22Rv1 (cell line): ENCODE data around the gene RBM33.
"Not testable (repeated sequence)": the region's sequence is repeated elsewhere in the genome, so short reads cannot be mapped to it uniquely, and the experiment has no call there.

Source experiments
- H3K27ac ChIP-seq: fragments of 450-650 bp; 2 replicates; pipeline ENCODE4 v1.5.1; 2017
- ZFX ChIP-seq: fragments of 450-650 bp; IDR thresholded peaks from 2 replicates; pipeline ENCODE4 v1.6.1; 2017; ENCODE audit warnings: antibody characterized with exemption, borderline replicate concordance
- TF ChIP-seq, protein P1 (sequence below): fragments of 450-650 bp; IDR thresholded peaks from 2 replicates; pipeline ENCODE4 v1.5.1; 2017; ENCODE audit warnings: mild to moderate bottlenecking

Gene RBM33

DNA sequence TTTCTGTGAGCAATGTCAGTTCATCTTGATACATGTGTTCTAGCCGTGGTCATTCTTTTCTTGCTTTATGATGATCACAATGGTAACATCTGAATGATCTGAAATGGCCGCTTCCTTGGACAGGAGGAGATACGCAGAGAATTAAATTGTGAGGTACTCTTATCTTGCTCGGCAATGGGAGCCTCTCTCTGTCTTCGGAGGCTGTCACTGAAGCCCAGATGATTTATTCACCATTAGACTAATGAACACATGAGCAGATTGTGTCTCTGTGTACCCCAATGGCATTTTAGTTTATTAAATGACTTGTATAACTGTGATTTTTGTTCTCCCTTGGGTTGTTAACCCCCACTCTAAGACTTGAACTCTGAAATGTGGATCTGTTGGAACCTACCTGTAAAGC lies 38.6 kb downstream of the RBM33 start:
- TF ChIP-seq, protein P1, sequence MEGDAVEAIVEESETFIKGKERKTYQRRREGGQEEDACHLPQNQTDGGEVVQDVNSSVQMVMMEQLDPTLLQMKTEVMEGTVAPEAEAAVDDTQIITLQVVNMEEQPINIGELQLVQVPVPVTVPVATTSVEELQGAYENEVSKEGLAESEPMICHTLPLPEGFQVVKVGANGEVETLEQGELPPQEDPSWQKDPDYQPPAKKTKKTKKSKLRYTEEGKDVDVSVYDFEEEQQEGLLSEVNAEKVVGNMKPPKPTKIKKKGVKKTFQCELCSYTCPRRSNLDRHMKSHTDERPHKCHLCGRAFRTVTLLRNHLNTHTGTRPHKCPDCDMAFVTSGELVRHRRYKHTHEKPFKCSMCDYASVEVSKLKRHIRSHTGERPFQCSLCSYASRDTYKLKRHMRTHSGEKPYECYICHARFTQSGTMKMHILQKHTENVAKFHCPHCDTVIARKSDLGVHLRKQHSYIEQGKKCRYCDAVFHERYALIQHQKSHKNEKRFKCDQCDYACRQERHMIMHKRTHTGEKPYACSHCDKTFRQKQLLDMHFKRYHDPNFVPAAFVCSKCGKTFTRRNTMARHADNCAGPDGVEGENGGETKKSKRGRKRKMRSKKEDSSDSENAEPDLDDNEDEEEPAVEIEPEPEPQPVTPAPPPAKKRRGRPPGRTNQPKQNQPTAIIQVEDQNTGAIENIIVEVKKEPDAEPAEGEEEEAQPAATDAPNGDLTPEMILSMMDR = no peak
- no peak for TF ChIP-seq ZFX
- H3K27ac ChIP-seq = no peak overlapping the region

DNA sequence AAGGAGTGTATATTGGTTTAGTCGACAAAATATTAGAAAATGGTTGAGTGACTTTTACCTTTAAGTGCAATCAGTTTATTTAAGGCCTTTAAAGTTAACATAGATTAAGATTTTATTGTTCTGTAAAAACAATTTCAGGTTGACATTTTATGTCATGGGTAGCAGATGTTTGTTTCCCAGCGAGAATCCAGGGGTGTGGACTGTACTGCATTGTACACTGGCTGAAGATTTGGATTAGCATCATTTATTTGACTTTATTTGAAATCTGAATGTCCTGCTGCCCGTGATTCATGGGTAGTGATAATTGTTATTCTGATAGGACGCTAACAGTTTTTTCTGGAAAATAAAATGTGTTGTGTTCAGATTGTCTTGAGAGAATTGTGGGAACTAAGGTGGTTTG lies 39.3 kb downstream of the RBM33 start:
- H3K27ac ChIP-seq = no peak overlapping the region
- TF ChIP-seq, protein P1 = no peak
- no peak for TF ChIP-seq ZFX

DNA sequence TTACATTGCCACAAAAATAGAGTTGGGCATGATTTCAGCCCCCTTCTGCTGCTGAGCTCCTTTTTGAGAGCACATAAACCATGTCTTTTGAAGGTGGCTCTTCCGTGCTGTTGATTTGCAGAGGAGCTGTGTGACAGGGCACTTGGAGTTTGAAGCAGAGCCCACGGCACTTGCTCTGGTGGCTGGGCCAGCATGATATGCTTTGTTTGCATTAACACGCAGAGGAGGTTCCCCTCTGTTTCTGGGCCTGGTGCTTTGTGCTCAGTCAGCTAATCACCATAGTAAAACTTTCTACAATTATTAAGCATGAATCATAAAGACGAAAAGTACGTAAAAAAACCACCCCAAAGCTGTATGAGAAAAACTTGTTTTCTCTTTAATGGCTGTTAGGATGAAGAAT lies 40.1 kb downstream of the RBM33 start:
- TF ChIP-seq ZFX = no peak
- TF ChIP-seq, protein P1 = no peak
- no peak overlapping the region for H3K27ac ChIP-seq

DNA sequence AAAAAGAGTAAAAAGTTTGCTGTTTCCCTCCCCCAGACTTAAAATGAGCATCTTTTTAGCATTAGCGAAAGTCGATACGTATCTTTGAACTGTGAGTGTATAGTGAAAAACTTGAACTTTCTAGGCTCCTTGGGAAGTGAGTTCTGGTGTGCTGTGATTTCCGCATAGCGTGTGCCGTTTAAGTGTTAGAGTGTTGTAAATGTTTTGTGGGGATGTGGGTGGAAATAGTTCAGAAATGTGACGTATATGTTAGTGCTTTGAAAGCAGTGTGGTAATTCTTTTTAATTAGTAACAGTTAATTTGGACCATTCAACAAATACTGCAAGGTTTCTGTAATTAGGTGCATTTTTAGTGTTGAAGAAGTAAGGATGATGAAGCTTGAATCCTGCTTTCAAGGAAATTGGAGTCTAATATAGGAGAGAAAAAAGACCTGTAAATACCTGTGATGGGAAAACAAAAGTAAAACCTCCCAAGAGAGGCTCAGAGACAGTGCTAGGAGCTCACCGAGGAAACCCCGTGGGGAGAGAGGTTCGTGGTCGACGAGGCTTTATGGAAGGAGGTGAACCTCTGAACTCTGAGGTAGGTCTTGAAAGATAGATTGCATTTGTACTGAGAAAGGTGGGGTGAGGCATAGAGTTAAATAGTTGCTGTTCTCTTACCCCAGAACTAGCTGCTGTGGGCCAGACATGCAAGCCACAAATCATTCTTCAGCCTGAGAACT lies 40.8 kb downstream of the RBM33 start:
- TF ChIP-seq, protein P1 = no peak
- TF ChIP-seq ZFX = no peak
- H3K27ac ChIP-seq = no peak overlapping the region

DNA sequence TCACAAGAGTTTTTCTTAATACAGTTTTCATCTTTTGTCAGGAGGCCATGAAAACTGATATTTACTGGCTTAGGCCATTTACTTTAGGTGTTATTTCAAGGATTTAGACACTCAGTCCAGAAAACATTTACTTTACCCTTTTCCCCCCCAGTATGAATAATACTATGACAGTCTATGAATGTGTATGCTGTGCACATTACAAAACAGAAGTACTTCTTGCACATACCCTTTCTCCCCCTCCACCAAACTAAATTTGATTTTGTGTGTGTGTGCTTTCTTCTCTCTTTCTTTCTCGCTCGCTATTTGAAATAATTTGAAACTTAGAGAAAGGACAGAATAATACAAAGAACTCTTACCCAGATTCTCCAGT lies 41.3 kb downstream of the RBM33 start:
- TF ChIP-seq, protein P1 = no peak
- TF ChIP-seq ZFX = no peak
- H3K27ac ChIP-seq = no peak overlapping the region

DNA sequence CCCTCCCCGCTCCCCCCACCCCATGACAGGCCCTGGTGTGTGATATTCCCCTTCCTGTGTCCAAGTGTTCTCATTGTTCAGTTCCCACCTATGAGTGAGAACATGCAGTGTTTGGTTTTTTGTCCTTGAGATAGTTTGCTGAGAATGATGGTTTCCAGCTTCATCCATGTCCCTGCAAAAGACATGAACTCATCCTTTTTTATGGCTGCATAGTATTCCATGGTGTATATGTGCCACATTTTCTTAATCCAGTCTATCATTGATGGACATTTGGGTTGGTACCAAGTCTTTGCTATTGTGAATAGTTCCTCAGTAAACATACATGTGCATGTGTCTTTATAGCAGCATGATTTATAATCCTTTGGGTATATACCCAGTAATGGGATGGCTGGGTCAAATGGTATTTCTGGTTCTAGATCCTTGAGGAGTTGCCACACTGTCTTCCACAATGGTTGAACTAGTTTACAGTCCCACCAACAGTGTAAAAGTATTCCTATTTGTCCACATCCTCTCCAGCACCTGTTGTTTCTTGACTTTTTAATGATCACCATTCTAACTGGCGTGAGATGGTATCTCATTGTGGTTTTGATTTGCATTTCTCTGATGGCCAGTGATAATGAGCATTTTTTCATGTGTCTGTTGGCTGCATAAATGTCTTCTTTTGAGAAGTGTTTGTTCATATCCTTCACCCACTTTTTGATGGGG lies 42.3 kb downstream of the RBM33 start:
- H3K27ac ChIP-seq = not testable (repeated sequence)

DNA sequence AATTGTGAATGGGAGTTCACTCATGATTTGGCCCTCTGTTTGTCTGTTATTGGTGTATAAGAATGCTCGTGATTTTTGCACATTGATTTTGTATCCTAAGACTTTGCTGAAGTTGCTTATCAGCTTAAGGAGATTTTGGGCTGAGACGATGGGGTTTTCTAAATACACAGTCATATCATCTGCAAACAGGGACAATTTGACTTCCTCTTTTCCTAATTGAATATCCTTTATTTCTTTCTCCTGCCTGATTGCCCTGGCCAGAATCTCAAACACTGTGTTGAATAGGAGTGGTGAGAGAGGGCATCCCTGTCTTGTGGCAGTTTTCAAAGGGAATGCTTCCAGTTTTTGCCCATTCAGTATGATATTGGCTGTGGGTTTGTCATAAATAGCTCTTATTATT lies 43.8 kb downstream of the RBM33 start:
- H3K27ac ChIP-seq = not testable (repeated sequence)

DNA sequence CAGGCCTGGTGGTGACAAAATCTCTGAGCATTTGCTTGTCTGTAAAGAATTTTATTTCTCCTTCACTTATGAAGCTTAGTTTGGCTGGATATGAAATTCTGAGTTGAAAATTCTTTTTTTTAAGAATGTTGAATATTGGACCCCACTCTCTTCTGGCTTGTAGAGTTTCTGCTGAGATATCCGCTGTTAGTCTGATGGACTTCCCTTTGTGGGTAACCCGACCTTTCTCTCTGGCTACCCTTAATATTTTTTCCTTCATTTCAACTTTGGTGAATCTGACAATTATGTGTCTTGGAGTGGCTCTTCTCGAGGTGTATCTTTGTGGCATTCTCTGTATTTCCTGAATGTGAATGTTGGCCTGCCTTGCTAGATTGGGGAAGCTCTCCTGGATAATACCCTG lies 46.2 kb downstream of the RBM33 start:
- not testable (repeated sequence) for H3K27ac ChIP-seq

DNA sequence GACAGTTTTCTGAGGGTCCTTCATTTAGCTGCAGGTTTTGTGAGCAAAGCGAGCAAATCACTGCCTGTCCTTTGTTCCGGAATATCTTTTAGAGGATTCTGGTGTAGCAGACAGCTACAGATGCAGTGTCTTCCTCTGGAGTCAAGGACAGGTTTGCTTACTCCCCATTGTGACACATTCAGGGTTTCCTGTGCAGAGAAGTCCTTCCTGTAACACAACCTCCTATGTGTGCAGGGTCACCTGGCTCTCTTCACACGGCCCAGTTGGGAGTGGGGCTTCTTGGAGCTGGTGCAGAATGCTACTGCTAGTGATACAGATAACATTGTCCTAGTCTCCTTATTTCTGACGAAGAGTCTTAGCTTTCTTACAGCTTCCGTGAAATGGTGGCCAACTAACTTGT lies 47.9 kb downstream of the RBM33 start:
- no peak overlapping the region for H3K27ac ChIP-seq
- TF ChIP-seq, protein P1 = no peak
